NCI-H524 treated with DMSO at 0.1 percent for 48 hours (cell line): ENCODE results near the gene OSBPL7.

Experiments used
- DNase-seq: peaks from one replicate; lab custom pipeline; 2025; lab: John Stamatoyannopoulos, UW

OSBPL7 gene

DNA sequence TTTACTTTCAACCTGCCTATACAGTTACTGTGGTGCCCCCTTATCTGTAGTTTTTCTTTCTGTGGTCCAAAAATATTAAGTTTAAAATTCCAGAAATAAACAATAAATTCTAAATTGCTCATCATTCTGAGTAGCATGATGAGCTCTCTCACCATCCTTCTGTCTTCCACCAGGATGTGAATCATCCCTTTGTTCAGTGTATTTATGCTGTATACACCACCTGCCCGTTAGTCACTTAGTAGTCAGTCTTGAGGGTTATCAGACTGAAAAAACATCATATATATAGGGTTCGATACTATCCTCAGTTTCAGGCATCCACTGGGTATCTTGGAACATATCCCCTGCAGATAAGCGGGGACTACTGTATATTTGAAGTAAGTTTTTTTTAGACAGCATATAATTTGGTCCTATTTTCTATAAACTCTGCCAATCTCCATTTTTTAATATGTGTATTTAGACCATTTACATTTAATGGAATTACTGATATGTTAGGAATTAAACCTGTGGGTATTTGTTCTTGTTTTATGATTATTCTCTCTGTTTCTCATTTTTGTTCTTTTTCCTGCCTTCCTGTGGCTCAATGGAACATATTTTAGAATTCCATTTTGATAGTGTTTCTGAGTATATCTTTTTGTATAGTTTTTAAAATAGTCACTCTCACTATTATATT, 57.5 kb downstream of the OSBPL7 start:
- DNase-seq = no peak

GRCh38 chr17:47762728-47763127, 58.9 kb downstream of the OSBPL7 start:
- no peak for DNase-seq

- DNase-seq = no peak
These were observed 61.0 kb downstream of the OSBPL7 start for GRCh38 chr17:47760409-47761140.

GRCh38 chr17:47757386-47757785, 64.2 kb downstream of the OSBPL7 start:
- DNase-seq = no peak
